Measurements from ENCODE around the gene ARHGEF37. TPM values are rescaled to one million over a fixed set of nuclear protein-coding genes. Genes with fewer than 3 reads are reported as not detected.

The ARHGEF37 gene
- total RNA-seq, 3 donors from 2014 or later, result 5.3 to 54.4 (median 29.2) TPM

- H3K4me3 ChIP-seq, result no peak overlapping the region
- H3K36me3 ChIP-seq, result no peaks in the 10 kb centered on the region
- no peak overlapping the region for H3K27ac ChIP-seq
- TF ChIP-seq POLR2A (IDR thresholded peaks at IDR 0.05) (no peak), POLR2AphosphoS5 (IDR thresholded peaks at IDR 0.05) (no peak)
- TF ChIP-seq, protein P1, sequence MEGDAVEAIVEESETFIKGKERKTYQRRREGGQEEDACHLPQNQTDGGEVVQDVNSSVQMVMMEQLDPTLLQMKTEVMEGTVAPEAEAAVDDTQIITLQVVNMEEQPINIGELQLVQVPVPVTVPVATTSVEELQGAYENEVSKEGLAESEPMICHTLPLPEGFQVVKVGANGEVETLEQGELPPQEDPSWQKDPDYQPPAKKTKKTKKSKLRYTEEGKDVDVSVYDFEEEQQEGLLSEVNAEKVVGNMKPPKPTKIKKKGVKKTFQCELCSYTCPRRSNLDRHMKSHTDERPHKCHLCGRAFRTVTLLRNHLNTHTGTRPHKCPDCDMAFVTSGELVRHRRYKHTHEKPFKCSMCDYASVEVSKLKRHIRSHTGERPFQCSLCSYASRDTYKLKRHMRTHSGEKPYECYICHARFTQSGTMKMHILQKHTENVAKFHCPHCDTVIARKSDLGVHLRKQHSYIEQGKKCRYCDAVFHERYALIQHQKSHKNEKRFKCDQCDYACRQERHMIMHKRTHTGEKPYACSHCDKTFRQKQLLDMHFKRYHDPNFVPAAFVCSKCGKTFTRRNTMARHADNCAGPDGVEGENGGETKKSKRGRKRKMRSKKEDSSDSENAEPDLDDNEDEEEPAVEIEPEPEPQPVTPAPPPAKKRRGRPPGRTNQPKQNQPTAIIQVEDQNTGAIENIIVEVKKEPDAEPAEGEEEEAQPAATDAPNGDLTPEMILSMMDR (IDR thresholded peaks at IDR 0.05), result no peak
- no peaks in the 10 kb centered on the region for H3K4me1 ChIP-seq
- no peak for DNase-seq (ENCODE audit: low spot score in 2 of 2)
- intact Hi-C loops (cut with DNase I; ENCODE audit: low total_unique reads), result no loop called here
- H3K9me3 ChIP-seq, result peaks cover 5 to 10% of the 10 kb centered on the region in 2 donors
- H3K27me3 ChIP-seq, result no peaks in the 10 kb centered on the region
These were observed 90.2 kb downstream of the ARHGEF37 start for GRCh38 chr5:149671544-149671943.

DNA sequence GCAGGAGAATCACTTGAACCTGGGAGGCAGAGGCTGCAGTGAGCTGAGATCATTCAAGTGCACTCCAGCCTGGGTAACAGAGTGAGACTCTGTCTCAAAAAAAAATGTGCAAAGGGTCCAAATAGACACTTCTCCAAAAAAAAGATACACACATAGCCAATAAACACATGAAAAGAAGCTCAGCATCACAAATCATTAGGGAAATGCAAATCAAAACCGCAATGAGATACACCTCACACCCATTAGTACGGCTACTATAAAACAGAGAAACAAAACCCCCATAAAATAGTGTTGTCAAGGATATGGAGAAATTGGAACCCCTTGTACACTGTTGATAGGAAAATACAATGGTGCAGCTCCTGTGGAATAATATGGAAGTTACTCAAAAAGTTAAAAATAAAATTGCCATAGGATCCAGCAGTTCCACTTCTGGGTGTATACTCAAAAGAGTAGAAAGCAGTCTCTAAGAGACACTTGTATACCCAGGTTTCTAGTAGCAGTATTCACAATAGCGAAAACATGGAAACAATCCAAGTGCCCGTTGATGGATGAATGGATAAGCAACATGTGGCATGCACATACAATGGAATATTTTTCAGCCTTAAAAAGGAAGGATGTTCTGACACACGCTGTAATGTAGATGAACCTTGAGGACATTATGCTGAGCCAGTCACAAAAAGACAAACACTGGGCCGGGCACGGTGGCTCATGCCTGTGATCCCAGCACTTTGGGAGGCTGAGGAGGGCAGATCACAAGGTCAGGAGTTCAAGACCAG is 91.6 kb downstream of the ARHGEF37 start:
- no peak for DNase-seq (ENCODE audit: low spot score in 2 of 2)
- no peaks in the 10 kb centered on the region for H3K4me1 ChIP-seq
- H3K36me3 ChIP-seq, result no peaks in the 10 kb centered on the region
- no peak overlapping the region for H3K27ac ChIP-seq
- H3K9me3 ChIP-seq, result peaks cover 5% of the 10 kb centered on the region in 2 donors
- intact Hi-C loops (cut with DNase I; ENCODE audit: low total_unique reads), result no loop called here
- no peak overlapping the region for H3K4me3 ChIP-seq
- no peak for TF ChIP-seq POLR2A (IDR thresholded peaks at IDR 0.05)
- no peak for TF ChIP-seq POLR2AphosphoS5 (IDR thresholded peaks at IDR 0.05)
- TF ChIP-seq, protein P1 (IDR thresholded peaks at IDR 0.05), result no peak
- no peaks in the 10 kb centered on the region for H3K27me3 ChIP-seq

DNA sequence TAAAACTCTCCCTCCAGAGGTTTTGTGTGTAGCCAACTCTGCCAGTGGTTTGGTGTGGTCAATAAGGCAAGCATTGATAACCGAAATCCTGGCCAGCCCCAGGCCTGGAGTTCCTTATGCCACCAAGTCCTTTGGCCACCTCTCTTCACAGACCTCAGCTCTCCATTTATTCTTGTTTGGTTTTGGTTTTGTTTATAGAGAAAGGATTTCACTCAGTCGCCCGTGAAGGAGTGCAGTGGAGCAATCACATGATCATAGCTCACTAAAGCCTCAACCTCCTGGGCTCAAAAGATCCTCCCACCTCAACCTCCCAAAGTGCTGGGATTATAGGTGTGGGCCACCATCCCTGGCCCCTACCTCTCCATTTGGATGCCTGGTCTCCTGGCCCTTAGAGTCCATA is 93.4 kb downstream of the ARHGEF37 start:
- intact Hi-C loops (cut with DNase I; ENCODE audit: low total_unique reads), result no loop called here
- H3K4me3 ChIP-seq, result no peak overlapping the region
- peaks cover 0 to 5% of the 10 kb centered on the region in 2 donors for H3K9me3 ChIP-seq
- H3K36me3 ChIP-seq, result no peaks in the 10 kb centered on the region
- no peak for TF ChIP-seq POLR2AphosphoS5 (IDR thresholded peaks at IDR 0.05)
- TF ChIP-seq POLR2A (IDR thresholded peaks at IDR 0.05), result no peak
- TF ChIP-seq, protein P1 (IDR thresholded peaks at IDR 0.05), result no peak
- DNase-seq (ENCODE audit: low spot score in 2 of 2), result no peak
- H3K4me1 ChIP-seq, result no peaks in the 10 kb centered on the region
- no peak overlapping the region for H3K27ac ChIP-seq
- H3K27me3 ChIP-seq, result no peaks in the 10 kb centered on the region

DNA sequence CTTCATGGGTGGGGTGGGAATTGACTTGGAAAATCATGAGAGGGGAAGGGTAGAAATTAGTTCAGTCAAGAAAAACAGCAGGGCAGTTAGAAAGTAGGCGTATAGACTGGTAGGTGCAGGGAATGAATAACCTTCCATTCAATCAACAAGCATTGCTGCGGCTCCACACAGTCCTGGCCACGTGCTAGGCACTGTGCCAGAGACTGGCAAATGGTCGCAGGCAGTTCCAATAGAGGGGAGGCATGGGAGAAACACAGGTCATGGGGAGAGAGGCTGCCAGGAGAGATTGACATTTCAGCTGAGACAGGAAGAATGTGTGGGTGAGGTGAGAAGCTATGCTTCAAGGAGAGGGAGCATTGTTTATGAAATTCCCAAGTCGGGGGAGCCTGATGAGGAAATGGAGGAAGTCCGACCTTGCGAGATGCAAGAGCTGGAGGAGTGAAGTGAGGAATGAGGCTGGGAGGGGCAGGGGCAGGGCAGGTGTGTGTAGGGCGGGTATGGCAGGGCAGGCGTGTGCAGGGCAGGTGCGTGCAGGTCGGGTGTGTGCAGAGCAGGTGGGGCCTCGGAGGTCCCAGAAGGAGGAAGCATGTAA is 94.4 kb downstream of the ARHGEF37 start:
- Histone ChIP-seq H3K4me3 (no peak overlapping the region), H3K9me3 (peaks cover 0 to 3% of the 10 kb centered on the region in 2 donors), H3K27ac (no peak overlapping the region), H3K27me3 (no peaks in the 10 kb centered on the region), H3K36me3 (no peaks in the 10 kb centered on the region), H3K4me1 (no peaks in the 10 kb centered on the region)
- TF ChIP-seq POLR2A (IDR thresholded peaks at IDR 0.05), result no peak
- no peak for TF ChIP-seq POLR2AphosphoS5 (IDR thresholded peaks at IDR 0.05)
- TF ChIP-seq, protein P1 (IDR thresholded peaks at IDR 0.05), result no peak
- DNase-seq (ENCODE audit: low spot score in 2 of 2), result no peak
- intact Hi-C loops (cut with DNase I; ENCODE audit: low total_unique reads), result no loop called here

GRCh38 chr5:149677731-149678130 is 96.4 kb downstream of the ARHGEF37 start:
- TF ChIP-seq POLR2A (IDR thresholded peaks at IDR 0.05), result no peak
- Histone ChIP-seq H3K36me3 (no peaks in the 10 kb centered on the region), H3K27ac (no peak overlapping the region), H3K4me3 (no peak overlapping the region), H3K4me1 (no peaks in the 10 kb centered on the region), H3K27me3 (no peaks in the 10 kb centered on the region), H3K9me3 (no peaks in the 10 kb centered on the region)
- no peak for DNase-seq (ENCODE audit: low spot score in 2 of 2)
- intact Hi-C loops (cut with DNase I; ENCODE audit: low total_unique reads), result no loop called here

All from breast epithelium (tissue), 4 donors.